Measurements from ENCODE around the gene CLDN9.

The CLDN9 gene

GRCh38 chr16:2991566-2992261 lies 21.0 kb upstream of the CLDN9 start:
- DNase-seq (ENCODE audit: insufficient read length, low spot score) (no peak), FAIRE-seq (no peak)
- no peak for TF ChIP-seq POLR2A (IDR thresholded peaks at IDR 0.05; ENCODE audit: low read depth, low read length)

GRCh38 chr16:2992383-2993081 lies 20.2 kb upstream of the CLDN9 start:
- no peak for DNase-seq (ENCODE audit: insufficient read length, low spot score)
- no peak for FAIRE-seq
- TF ChIP-seq PAX5 (IDR thresholded peaks at IDR 0.05; ENCODE audit: insufficient read depth, low read length, severe bottlenecking), result no peak
- TF ChIP-seq TAF1 (IDR thresholded peaks at IDR 0.05; ENCODE audit: low read depth, low read length), result no peak
- no peak for TF ChIP-seq SPI1 (IDR thresholded peaks at IDR 0.05; ENCODE audit: low read depth, low read length)
- TF ChIP-seq POLR2A (IDR thresholded peaks at IDR 0.05; ENCODE audit: low read depth, low read length), result no peak
- TF ChIP-seq POLR2AphosphoS5 (IDR thresholded peaks at IDR 0.05; ENCODE audit: low read depth, low read length), result no peak
- no peak for TF ChIP-seq POU2F2 (IDR thresholded peaks at IDR 0.05; ENCODE audit: low read depth, low read length)

- DNase-seq (ENCODE audit: insufficient read length, low spot score), result no peak
- FAIRE-seq, result no peak
- no peak for TF ChIP-seq POLR2AphosphoS5 (IDR thresholded peaks at IDR 0.05; ENCODE audit: low read depth, low read length)
Observed at GRCh38 chr16:2996298-2996697, 16.4 kb upstream of the CLDN9 start.

GRCh38 chr16:2999929-3000328 lies 12.8 kb upstream of the CLDN9 start:
- DNase-seq (ENCODE audit: insufficient read length, low spot score) (no peak), FAIRE-seq (no peak)
- TF ChIP-seq SPI1 (IDR thresholded peaks at IDR 0.05; ENCODE audit: low read depth, low read length) (no peak), POLR2AphosphoS5 (IDR thresholded peaks at IDR 0.05; ENCODE audit: low read depth, low read length) (no peak), TAF1 (IDR thresholded peaks at IDR 0.05; ENCODE audit: low read depth, low read length) (no peak), POU2F2 (IDR thresholded peaks at IDR 0.05; ENCODE audit: low read depth, low read length) (no peak), POLR2A (IDR thresholded peaks at IDR 0.05; ENCODE audit: low read depth, low read length) (no peak), PAX5 (IDR thresholded peaks at IDR 0.05; ENCODE audit: insufficient read depth, low read length, severe bottlenecking) (no peak)

DNA sequence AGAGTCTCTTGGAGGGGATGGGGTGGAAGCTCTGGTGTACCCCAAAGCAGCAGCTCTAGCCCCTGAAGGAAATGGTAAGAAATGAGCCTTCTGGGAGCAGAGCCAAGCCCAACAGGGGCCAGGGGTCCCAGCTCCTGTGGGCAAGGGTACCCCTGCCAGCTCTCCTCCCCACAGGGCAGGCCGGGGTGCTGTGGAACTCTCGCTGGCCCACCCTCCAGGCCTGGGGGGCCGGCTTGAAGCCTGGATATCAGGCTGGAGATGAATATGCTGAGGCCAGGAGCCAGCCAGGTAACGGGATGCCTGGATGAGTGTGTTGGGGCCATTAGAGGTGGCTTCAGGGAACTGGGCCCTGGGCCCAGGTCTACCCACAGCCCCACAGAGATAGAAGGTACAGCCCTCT lies 12.2 kb upstream of the CLDN9 start:
- FAIRE-seq (no peak), DNase-seq (ENCODE audit: insufficient read length, low spot score) (no peak)
- no peak for TF ChIP-seq PAX5 (IDR thresholded peaks at IDR 0.05; ENCODE audit: insufficient read depth, low read length, severe bottlenecking)
- no peak for TF ChIP-seq SPI1 (IDR thresholded peaks at IDR 0.05; ENCODE audit: low read depth, low read length)

DNA sequence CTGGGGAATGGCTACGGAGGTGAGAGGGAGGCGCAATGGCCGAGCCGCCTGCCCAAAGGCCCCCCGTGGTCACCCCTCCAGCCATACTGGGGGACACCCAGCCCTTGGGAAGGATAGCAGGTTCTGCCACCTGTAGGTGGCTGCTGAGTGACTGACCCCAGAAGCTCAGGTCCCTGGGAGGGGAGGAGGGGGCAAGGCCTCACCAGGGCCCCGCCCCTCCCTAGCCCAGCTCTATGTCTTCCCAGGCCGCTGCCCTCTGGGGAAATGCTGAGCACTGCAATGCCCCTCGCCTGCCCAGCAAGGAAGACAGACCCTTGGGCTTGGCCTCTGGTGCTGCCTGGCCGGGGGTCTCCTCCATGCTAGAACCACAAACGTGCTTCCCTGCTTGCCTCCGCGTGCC lies 11.4 kb upstream of the CLDN9 start:
- TF ChIP-seq POU2F2 (IDR thresholded peaks at IDR 0.05; ENCODE audit: low read depth, low read length) (no peak), TAF1 (IDR thresholded peaks at IDR 0.05; ENCODE audit: low read depth, low read length) (no peak), POLR2A (IDR thresholded peaks at IDR 0.05; ENCODE audit: low read depth, low read length) (no peak), POLR2AphosphoS5 (IDR thresholded peaks at IDR 0.05; ENCODE audit: low read depth, low read length) (no peak), PAX5 (IDR thresholded peaks at IDR 0.05; ENCODE audit: insufficient read depth, low read length, severe bottlenecking) (no peak), SPI1 (IDR thresholded peaks at IDR 0.05; ENCODE audit: low read depth, low read length) (no peak)
- DNase-seq (ENCODE audit: insufficient read length, low spot score) (no peak), FAIRE-seq (no peak)

- TF ChIP-seq POLR2A (IDR thresholded peaks at IDR 0.05; ENCODE audit: low read depth, low read length) (no peak), PAX5 (IDR thresholded peaks at IDR 0.05; ENCODE audit: insufficient read depth, low read length, severe bottlenecking) (peak; percentile 24), SPI1 (IDR thresholded peaks at IDR 0.05; ENCODE audit: low read depth, low read length) (no peak), TAF1 (IDR thresholded peaks at IDR 0.05; ENCODE audit: low read depth, low read length) (no peak), POLR2AphosphoS5 (IDR thresholded peaks at IDR 0.05; ENCODE audit: low read depth, low read length) (no peak)
- peak; percentile 99 for FAIRE-seq
Observed at GRCh38 chr16:3003582-3004270, 9.0 kb upstream of the CLDN9 start.

DNA sequence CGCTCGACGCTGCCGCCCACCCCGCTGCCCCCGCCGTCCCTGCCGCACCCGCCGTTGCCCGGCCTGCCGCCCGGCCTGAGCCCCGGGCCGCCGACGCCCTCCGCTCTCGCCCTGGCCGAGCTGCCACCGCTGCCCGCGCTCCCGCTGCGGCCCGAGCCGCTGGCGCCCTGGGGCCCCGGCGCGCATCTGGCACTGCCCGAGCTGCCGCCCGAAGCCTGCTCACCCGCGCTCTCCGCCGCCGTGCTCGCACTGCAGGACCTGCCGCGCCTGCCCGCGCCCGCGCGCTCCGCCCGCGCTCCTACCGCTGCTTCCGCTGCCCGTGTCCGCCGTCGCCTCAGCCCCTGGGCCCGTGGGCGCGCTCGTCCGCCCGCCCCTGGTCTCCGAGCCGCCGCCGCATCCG lies 8.4 kb upstream of the CLDN9 start:
- TF ChIP-seq TAF1 (IDR thresholded peaks at IDR 0.05; ENCODE audit: low read depth, low read length) (no peak), POLR2AphosphoS5 (IDR thresholded peaks at IDR 0.05; ENCODE audit: low read depth, low read length) (no peak), POLR2A (IDR thresholded peaks at IDR 0.05; ENCODE audit: low read depth, low read length) (no peak), POU2F2 (IDR thresholded peaks at IDR 0.05; ENCODE audit: low read depth, low read length) (no peak), SPI1 (IDR thresholded peaks at IDR 0.05; ENCODE audit: low read depth, low read length) (no peak), PAX5 (IDR thresholded peaks at IDR 0.05; ENCODE audit: insufficient read depth, low read length, severe bottlenecking) (no peak)
- no peak for FAIRE-seq
- no peak for DNase-seq (ENCODE audit: insufficient read length, low spot score)

More at GRCh38 chr16:3003582-3004270, 9.0 kb upstream of the CLDN9 start:
- DNase-seq (ENCODE audit: insufficient read length, low spot score), result peak; percentile 99

GRCh38 chr16:3004781-3005284 lies 7.9 kb upstream of the CLDN9 start:
- DNase-seq (ENCODE audit: insufficient read length, low spot score) (no peak), FAIRE-seq (no peak)
- TF ChIP-seq PAX5 (IDR thresholded peaks at IDR 0.05; ENCODE audit: insufficient read depth, low read length, severe bottlenecking), result no peak
- no peak for TF ChIP-seq POLR2AphosphoS5 (IDR thresholded peaks at IDR 0.05; ENCODE audit: low read depth, low read length)
- TF ChIP-seq POLR2A (IDR thresholded peaks at IDR 0.05; ENCODE audit: low read depth, low read length), result no peak
- TF ChIP-seq TAF1 (IDR thresholded peaks at IDR 0.05; ENCODE audit: low read depth, low read length), result no peak
- TF ChIP-seq POU2F2 (IDR thresholded peaks at IDR 0.05; ENCODE audit: low read depth, low read length), result no peak
- no peak for TF ChIP-seq SPI1 (IDR thresholded peaks at IDR 0.05; ENCODE audit: low read depth, low read length)
